ENCODE measurements around the gene TECPR1.
"Not testable (repeated sequence)": the region's sequence is repeated elsewhere in the genome, so short reads cannot be mapped to it uniquely, and the experiment has no call there.

The TECPR1 gene

GRCh38 chr7:98223898-98224700 lies 27.9 kb downstream of the TECPR1 start:
- no peak for DNase-seq

- no peak for DNase-seq
Observed at GRCh38 chr7:98223351-98223897, 28.6 kb downstream of the TECPR1 start.

DNA sequence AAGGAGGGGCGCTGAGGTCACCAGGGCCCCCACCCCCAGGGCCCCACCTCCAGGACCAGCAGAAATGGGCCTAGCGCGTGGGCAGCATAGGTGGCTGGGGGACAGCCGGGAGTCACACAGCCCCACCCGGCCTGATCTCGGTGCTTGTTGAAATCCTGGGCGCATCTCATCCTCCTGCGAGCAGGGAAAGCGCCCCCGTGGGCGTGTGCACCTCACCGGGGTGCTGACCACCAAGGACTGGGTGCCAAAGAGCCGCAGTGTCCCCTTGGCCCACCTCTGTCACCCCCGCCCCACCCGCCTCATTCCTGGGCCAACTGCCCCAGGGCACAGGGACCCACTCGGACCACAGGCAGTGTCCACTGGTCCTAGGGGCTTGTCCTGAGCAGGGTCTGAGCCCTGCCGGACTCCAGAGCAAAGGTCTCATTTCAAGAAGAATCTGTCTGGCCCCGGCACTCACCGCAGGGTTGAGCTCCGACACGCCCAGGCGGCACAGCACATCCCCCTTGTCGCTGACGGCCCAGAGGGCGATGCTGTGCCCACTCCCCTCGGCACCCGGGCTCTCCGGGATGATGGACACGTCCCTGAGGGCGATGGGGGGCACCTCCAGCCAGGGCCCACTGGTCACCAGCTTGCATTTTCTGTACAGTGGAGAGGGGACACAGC lies 29.4 kb downstream of the TECPR1 start:
- no peak for DNase-seq

DNA sequence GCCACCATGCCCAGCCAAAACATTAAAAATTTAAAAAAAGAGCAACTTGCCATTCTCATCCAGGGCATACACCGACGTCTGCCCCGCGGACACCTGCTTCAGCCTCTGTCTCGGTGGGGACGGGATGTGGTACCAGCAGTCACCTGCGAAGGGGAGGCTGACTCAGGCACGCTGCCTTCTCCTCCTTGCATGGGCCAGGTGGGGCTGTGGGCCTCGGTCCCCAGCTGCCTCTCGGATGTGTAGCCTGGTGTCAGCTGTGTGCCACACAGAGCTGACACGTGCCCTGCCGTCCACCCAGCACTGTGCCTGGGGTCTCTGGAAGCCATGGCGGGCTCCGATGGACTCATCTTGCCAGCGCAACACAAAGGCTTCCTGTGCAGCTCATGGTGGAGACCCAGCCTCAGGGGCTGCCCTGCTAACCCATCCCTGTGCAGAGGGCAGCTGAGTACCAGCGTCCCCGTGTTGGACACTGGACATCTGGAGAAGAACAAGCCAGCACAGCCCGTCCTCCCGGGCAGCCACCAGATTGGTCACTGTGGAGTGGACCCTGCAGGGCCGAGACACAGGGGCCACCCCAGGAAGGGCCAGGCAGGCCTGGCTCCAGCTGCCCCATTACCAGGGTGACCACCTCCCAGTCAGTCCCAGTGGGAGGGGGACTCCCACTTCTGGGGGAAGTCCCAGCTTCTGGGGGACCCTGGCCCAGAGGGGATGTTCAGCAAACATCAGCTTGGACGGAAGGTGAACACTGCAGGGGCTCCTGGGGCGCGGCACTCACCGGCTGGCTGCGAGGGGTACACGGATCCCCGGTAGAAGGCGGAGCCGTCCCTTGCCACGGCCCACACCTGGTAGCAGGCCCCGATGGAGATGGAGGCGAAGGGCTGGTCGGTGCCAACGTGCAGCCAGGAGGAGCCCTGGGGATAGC lies 30.2 kb downstream of the TECPR1 start:
- DNase-seq, result no peak

DNA sequence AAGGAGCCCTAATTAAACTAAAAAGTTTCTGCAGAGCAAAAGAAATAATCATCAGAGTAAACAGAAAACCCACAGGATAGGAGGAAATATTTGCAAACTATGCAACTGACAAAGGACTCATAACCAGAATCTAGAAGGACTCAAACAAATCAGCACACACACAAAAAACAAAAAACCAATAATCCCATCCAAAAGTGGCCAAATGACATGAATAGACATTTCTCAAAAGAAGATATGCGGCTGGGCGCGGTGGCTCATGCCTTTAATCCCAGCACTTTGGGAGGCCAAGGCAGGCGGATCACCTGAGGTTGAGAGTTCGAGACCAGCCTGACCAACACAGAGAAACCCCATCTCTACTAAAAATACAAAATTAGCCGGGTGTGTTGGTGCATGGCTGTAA lies 32.6 kb downstream of the TECPR1 start:
- not testable (repeated sequence) for DNase-seq

DNA sequence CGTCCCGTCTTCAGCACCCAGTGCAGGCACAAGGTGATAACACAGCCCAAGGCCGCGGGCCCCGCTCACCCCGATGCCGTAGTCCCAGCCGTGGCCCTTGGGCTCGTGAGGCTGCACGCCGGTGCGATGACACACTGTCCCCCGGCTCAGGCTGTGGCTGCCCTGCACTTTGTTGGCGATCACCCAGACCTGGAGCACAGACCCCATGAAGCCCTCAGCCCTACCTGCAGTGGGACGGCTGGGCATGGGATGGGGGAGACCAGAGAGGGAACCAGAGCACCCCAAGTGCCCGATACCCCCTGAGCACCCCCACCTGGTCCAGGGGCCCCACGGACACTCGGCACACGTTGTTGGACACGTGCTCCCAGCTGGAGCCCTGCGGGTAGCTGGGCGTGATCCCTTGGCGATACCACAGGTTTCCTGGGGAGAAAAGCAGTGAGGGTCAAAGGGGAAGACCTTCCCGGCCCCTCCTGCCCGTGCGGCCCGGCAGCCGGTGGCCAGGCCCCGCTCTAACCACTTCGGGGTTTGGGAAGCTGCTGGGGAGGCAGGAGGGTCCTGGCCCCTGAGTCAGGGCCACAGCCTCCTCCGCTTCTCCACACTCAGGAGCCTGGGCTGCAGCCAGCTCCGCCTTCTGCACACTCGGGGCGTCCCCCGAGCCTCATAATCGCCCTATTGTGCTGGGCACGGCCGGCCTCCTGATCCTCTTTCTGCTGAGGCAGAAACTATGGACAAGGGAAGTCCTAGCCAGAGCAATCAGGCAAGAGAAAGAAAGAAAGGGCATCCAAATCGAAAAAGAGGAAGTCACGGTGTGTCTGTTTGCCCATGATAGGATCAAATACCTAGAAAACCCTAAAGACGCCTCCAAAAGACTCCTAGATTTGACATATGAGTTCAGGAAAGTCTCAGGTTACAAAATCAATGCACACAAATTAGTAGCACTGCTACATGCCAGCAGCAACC lies 34.1 kb downstream of the TECPR1 start:
- DNase-seq, result no peak

- DNase-seq, result no peak
Observed at GRCh38 chr7:98216941-98217622, 35.0 kb downstream of the TECPR1 start.

- no peak for DNase-seq
Observed at GRCh38 chr7:98215561-98216495, 36.2 kb downstream of the TECPR1 start.

DNA sequence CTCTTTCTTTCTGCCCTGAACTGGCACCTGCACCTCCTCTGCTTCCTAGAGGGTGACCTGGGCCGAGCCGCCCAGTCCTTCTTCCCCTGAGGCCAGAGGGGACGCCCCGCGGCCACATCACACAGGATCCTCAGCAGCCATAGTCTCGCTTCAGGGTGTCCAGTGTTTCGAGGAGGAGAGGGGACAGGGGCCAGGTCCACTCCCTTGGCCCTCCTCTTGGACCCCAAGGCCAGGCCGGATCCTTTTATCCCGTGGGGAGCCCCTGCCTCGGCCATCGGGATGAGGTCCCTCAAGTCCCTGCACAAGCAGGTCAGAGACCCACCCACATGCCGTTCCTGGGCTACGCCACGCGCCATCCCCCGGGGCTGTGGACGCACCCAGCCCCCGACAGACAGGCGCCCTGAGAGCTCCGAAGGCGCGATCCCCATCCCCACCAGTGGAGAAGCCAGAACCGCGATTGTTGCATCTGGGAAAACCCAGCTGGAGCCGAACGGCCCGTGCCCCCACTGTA lies 37.2 kb downstream of the TECPR1 start:
- no peak for DNase-seq

GRCh38 chr7:98213888-98214810 lies 37.9 kb downstream of the TECPR1 start:
- no peak for DNase-seq

DNA sequence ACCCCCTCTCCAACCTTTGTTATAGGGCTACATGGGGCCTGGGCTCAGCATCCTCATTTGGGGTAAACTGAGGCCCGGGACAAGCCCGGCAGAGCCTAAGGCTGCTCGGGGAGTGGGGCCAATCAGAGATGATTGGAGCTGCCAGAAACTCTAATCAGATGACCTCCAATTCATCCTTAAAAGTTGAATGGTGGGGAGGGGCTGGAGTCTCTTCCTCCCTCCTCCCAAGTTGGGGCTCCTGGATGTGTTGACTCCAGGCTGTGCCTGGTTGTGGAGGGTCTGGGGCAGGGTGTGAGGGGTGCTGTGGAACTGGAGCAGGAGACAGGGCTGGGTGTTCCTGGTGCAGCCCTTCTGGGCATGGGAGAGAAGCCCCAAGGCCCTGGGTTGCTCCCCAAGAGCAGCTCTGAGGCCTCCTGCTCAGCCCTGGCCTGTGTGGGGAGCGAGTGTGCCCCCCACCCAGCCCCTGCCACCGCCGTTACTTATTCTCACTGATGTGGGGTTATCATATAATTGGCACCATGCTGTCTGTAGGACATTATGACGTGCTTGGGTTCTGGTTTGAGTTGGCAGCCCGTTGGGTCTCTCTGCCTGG lies 38.6 kb downstream of the TECPR1 start:
- no peak for DNase-seq

GRCh38 chr7:98212532-98213041 lies 39.4 kb downstream of the TECPR1 start:
- no peak for DNase-seq

GRCh38 chr7:98211676-98212531 lies 40.1 kb downstream of the TECPR1 start:
- no peak for DNase-seq

GRCh38 chr7:98211221-98211675 lies 40.8 kb downstream of the TECPR1 start, which contains the start of gene BHLHA15:
TSS of gene BHLHA15 (plus strand) at chr7:98211439. CDS start at chr7:98212310, 871 bp downstream.
- peak; percentile 36 for DNase-seq

DNA sequence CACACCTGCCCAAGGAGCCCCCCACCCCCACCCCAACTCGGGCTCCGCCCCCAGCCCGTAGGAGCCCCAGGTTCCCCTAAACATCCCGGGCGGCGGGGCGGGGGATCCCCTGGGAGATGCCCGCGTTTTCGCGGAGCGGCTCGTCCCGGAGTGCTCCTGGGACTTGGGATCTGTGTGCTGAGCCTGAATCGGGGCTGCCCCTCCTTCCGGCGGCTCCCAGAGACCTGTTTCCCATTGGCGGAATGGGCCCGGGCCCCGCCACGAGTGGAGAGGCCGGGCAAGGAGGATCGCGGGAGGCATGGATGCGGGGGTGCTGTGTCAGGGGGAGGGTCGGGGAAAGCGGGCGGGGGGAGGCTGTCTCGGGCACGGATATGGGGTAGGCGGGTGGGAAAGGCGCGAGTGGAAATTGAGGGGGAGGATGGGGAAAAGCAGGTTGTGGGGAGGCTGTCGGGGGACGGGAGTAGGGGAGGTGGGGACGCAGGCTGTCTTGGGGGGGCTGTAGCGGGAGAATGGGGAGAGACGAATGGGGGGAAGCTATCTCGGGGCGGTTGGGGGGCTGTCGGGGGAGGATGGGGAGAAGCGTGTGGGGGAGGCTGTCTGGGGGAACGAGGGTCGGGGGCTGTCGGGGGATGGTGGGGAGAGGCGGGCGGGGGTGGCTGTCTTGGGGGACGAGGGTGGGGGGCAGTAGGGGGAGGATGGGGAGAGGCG lies 41.4 kb downstream of the TECPR1 start:
- no peak for DNase-seq

Data from effector CD8-positive, alpha-beta T cell (primary cell).